ENCODE results near the gene HABP4. TPM values are rescaled to one million over a fixed set of nuclear protein-coding genes. Genes with fewer than 3 reads are reported as not detected.

The HABP4 gene
- total RNA-seq, 1 experiment from 2014 or later = 21.0 TPM

DNA sequence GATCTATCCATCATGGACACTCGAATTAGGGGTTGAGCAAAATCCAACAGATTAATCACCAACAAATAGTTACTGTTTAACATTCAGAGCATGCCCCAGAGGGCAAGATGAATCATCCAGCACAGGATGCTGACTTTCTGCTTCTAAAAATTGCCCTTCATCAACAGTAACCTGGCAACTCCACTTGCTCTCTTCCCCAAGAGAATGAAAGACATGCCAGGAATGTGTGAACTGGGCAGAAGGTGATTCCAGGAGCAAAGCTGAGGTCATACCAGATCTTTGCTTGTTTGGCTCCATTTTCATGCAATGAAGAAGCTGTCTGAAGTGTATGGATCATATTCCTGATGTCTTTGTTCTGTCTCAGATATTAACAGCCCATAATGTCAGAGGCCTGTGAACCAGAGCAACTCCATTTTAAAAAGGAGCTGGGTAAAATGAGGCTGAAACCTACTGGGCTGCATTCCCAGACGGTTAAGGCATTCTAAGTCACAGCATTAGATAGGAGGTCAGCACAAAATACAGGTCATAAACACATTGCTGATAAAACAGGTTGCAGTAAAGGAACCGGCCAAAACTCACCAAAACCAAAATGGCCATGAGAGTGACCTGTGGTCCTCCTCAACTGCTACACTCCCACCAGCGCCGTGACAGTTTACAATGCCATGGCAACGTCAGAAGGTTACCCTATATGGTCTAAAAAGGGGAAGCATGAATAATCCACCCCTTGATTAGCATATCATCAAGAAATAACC, 29.3 kb upstream of the HABP4 start:
- POLR2A ChIA-PET = no interaction called here
- Histone ChIP-seq H3K9me2 (ENCODE audit: insufficient read depth) (no peaks in the 10 kb centered on the region), H3K79me2 (ENCODE audit: insufficient read depth, low read length) (peaks cover 16% of the 10 kb centered on the region), H3K27ac (ENCODE audit: low read depth, low read length) (peak overlapping the region; percentile 99), H3K27me3 (ENCODE audit: insufficient read depth, low read length) (no peaks in the 10 kb centered on the region), H2AFZ (ENCODE audit: low read depth, low read length, poor library complexity, severe bottlenecking) (no peak overlapping the region), H3K4me1 (ENCODE audit: control insufficient read depth in 1 of 2, insufficient read depth in 2 of 2, low read length in 2 of 2) (peaks cover 24 to 48% of the 10 kb centered on the region in 2 experiments), H3K4me3 (replicated peaks in 1 of 2; ENCODE audit: low read depth in 1 of 2, low read length in 2 of 2) (peak overlapping the region; percentile 67 to 73; a peak in 3 of 4 replicates), H3K36me3 (ENCODE audit: control insufficient read depth in 1 of 2, insufficient read depth in 2 of 2, low read length in 2 of 2) (no peaks in the 10 kb centered on the region), H4K20me1 (ENCODE audit: insufficient read depth) (no peaks in the 10 kb centered on the region), H3K9me3 (ENCODE audit: control insufficient read depth in 1 of 2, insufficient read depth in 1 of 2, low read depth in 1 of 2, low read length in 2 of 2) (no peaks in the 10 kb centered on the region), H3K4me2 (ENCODE audit: low read length) (peak overlapping the region; percentile 94), H3K9ac (ENCODE audit: low read length) (peak overlapping the region; percentile 100)
- CTCF ChIA-PET = no interaction called here
- ATAC-seq (peak; percentile 24), DNase-seq (ENCODE audit: low read depth, low spot score) (peak; percentile 84)
- no TSS peak for BruUV-seq (replicated peaks)
- intact Hi-C loops (cut with micrococcal nuclease) = loop anchor here (1.0 kb wide), 2 partner anchors 33 to 234 kb away; no protein-coding TSS in a partner anchor
- RAD21 ChIA-PET (ENCODE audit: low non-redundant PET in 1 of 2, low total read pairs in 2 of 2, uncharacterized antibody in 2 of 2, unreplicated experiment in 2 of 2) = no interaction called here
- TF ChIP-seq JUND (IDR thresholded peaks at IDR 0.05) (peak; percentile 90), ELF1 (IDR thresholded peaks at IDR 0.05; ENCODE audit: borderline replicate concordance, low read depth) (no peak), CEBPB (IDR thresholded peaks at IDR 0.05; ENCODE audit: low read depth) (peak; percentile 27; the same call in 1 of the 2 replicates), CBX3 (IDR thresholded peaks at IDR 0.05; ENCODE audit: low read depth) (peak; percentile 65; the same call in 1 of the 2 replicates), SP1 (IDR thresholded peaks at IDR 0.05; ENCODE audit: low read depth) (peak; percentile 82), POLR2A (IDR thresholded peaks at IDR 0.05; ENCODE audit: borderline replicate concordance, extremely low read depth, insufficient read depth, insufficient read length) (no peak), TCF7L2 (IDR thresholded peaks at IDR 0.05; ENCODE audit: borderline replicate concordance, extremely low read depth, insufficient read depth, insufficient read length) (no peak), SRF (IDR thresholded peaks at IDR 0.05; ENCODE audit: low read depth) (no peak), YY1 (IDR thresholded peaks at IDR 0.05; ENCODE audit: extremely low read depth, insufficient replicate concordance, low read depth, low read length) (no peak), FOSL1 (IDR thresholded peaks at IDR 0.05; ENCODE audit: low read depth) (peak; percentile 81), EZH2 (IDR thresholded peaks at IDR 0.05) (no peak), RAD21 (IDR thresholded peaks at IDR 0.05; ENCODE audit: low read depth) (no peak), ZNF274 (IDR thresholded peaks at IDR 0.05; ENCODE audit: low read depth, low read length) (no peak), EZH2phosphoT487 (IDR thresholded peaks at IDR 0.05; ENCODE audit: borderline replicate concordance) (no peak)
- TF ChIP-seq, protein P1, sequence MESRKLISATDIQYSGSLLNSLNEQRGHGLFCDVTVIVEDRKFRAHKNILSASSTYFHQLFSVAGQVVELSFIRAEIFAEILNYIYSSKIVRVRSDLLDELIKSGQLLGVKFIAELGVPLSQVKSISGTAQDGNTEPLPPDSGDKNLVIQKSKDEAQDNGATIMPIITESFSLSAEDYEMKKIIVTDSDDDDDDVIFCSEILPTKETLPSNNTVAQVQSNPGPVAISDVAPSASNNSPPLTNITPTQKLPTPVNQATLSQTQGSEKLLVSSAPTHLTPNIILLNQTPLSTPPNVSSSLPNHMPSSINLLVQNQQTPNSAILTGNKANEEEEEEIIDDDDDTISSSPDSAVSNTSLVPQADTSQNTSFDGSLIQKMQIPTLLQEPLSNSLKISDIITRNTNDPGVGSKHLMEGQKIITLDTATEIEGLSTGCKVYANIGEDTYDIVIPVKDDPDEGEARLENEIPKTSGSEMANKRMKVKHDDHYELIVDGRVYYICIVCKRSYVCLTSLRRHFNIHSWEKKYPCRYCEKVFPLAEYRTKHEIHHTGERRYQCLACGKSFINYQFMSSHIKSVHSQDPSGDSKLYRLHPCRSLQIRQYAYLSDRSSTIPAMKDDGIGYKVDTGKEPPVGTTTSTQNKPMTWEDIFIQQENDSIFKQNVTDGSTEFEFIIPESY (IDR thresholded peaks at IDR 0.05; ENCODE audit: extremely low read depth, insufficient replicate concordance, low read length) = no peak
- TF ChIP-seq, protein P2, sequence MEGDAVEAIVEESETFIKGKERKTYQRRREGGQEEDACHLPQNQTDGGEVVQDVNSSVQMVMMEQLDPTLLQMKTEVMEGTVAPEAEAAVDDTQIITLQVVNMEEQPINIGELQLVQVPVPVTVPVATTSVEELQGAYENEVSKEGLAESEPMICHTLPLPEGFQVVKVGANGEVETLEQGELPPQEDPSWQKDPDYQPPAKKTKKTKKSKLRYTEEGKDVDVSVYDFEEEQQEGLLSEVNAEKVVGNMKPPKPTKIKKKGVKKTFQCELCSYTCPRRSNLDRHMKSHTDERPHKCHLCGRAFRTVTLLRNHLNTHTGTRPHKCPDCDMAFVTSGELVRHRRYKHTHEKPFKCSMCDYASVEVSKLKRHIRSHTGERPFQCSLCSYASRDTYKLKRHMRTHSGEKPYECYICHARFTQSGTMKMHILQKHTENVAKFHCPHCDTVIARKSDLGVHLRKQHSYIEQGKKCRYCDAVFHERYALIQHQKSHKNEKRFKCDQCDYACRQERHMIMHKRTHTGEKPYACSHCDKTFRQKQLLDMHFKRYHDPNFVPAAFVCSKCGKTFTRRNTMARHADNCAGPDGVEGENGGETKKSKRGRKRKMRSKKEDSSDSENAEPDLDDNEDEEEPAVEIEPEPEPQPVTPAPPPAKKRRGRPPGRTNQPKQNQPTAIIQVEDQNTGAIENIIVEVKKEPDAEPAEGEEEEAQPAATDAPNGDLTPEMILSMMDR (IDR thresholded peaks at IDR 0.05 in 2 of 3, conservative IDR thresholded peaks at IDR 0.05 in 1 of 3; ENCODE audit: borderline replicate concordance in 1 of 3, insufficient read depth in 1 of 3, low read depth in 2 of 3, low read length in 2 of 3) = no peak
- TF ChIP-seq, protein P3, sequence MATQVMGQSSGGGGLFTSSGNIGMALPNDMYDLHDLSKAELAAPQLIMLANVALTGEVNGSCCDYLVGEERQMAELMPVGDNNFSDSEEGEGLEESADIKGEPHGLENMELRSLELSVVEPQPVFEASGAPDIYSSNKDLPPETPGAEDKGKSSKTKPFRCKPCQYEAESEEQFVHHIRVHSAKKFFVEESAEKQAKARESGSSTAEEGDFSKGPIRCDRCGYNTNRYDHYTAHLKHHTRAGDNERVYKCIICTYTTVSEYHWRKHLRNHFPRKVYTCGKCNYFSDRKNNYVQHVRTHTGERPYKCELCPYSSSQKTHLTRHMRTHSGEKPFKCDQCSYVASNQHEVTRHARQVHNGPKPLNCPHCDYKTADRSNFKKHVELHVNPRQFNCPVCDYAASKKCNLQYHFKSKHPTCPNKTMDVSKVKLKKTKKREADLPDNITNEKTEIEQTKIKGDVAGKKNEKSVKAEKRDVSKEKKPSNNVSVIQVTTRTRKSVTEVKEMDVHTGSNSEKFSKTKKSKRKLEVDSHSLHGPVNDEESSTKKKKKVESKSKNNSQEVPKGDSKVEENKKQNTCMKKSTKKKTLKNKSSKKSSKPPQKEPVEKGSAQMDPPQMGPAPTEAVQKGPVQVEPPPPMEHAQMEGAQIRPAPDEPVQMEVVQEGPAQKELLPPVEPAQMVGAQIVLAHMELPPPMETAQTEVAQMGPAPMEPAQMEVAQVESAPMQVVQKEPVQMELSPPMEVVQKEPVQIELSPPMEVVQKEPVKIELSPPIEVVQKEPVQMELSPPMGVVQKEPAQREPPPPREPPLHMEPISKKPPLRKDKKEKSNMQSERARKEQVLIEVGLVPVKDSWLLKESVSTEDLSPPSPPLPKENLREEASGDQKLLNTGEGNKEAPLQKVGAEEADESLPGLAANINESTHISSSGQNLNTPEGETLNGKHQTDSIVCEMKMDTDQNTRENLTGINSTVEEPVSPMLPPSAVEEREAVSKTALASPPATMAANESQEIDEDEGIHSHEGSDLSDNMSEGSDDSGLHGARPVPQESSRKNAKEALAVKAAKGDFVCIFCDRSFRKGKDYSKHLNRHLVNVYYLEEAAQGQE (IDR thresholded peaks at IDR 0.05; ENCODE audit: low read depth) = no peak
- TF ChIP-seq, protein P4, sequence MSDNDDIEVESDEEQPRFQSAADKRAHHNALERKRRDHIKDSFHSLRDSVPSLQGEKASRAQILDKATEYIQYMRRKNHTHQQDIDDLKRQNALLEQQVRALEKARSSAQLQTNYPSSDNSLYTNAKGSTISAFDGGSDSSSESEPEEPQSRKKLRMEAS (IDR thresholded peaks at IDR 0.05) = peak; percentile 52; the same call in 1 of the 2 replicates
- TF ChIP-seq, protein P5, sequence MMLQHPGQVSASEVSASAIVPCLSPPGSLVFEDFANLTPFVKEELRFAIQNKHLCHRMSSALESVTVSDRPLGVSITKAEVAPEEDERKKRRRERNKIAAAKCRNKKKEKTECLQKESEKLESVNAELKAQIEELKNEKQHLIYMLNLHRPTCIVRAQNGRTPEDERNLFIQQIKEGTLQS (IDR thresholded peaks at IDR 0.05) = no peak

Measured in HCT116 (cell line).